Stimulated activated memory B cell treated with anti-CD40 and anti-IgM and Interleukin-4, amounts not matched to agents 10 μg/mL and 1 μg/mL and 100 μg/mL, for 72 hours (primary cell): Measurements from ENCODE around the gene DYNC1I1.

Experiments
- ATAC-seq: fragments of 150-1000 bp; cut with Tn5 transposase; 2 replicates; pipeline ENCODE4 v1.10.0; 2021
- H3K27ac Mint-ChIP-seq: one replicate; pipeline ENCODE4 v1.8.0; 2022; ENCODE audit warnings: mild to moderate bottlenecking, mixed read lengths
- H3K27me3 Mint-ChIP-seq: one replicate; pipeline ENCODE4 v1.8.0; 2022; ENCODE audit warnings: mixed read lengths
- H3K36me3 Mint-ChIP-seq: one replicate; pipeline ENCODE4 v1.8.0; 2022; ENCODE audit warnings: mixed read lengths
- H3K4me1 Mint-ChIP-seq: one replicate; pipeline ENCODE4 v1.8.0; 2022; ENCODE audit warnings: mixed read lengths
- H3K4me3 Mint-ChIP-seq: one replicate; pipeline ENCODE4 v1.8.0; 2022; ENCODE audit warnings: mild to moderate bottlenecking, moderate library complexity, mixed read lengths
- H3K9me3 Mint-ChIP-seq: one replicate; pipeline ENCODE4 v1.8.0; 2022; ENCODE audit warnings: mixed read lengths

The DYNC1I1 gene

GRCh38 chr7:96017877-96018276, 245.5 kb downstream of the DYNC1I1 start:
- Mint-ChIP-seq H3K4me1 (no peaks in the 10 kb centered on the region), H3K27me3 (peaks cover 8% of the 10 kb centered on the region), H3K4me3 (no peak overlapping the region), H3K9me3 (peaks cover 3% of the 10 kb centered on the region), H3K27ac (no peak overlapping the region), H3K36me3 (no peaks in the 10 kb centered on the region)
- ATAC-seq: no peak

- Mint-ChIP-seq H3K9me3 (peaks cover 3% of the 10 kb centered on the region), H3K27ac (no peak overlapping the region), H3K36me3 (no peaks in the 10 kb centered on the region), H3K4me1 (no peaks in the 10 kb centered on the region), H3K4me3 (no peak overlapping the region), H3K27me3 (peaks cover 4% of the 10 kb centered on the region)
- ATAC-seq: no peak
These were observed 249.2 kb downstream of the DYNC1I1 start for GRCh38 chr7:96021568-96021967.

GRCh38 chr7:96023387-96023786, 251.0 kb downstream of the DYNC1I1 start:
- H3K27me3 Mint-ChIP-seq: peaks cover 8% of the 10 kb centered on the region

GRCh38 chr7:96026010-96026409, 253.7 kb downstream of the DYNC1I1 start:
- Mint-ChIP-seq H3K4me3 (no peak overlapping the region), H3K9me3 (no peaks in the 10 kb centered on the region), H3K4me1 (no peaks in the 10 kb centered on the region), H3K36me3 (no peaks in the 10 kb centered on the region), H3K27me3 (peaks cover 8% of the 10 kb centered on the region), H3K27ac (no peak overlapping the region)
- no peak for ATAC-seq

More at GRCh38 chr7:96023387-96023786, 251.0 kb downstream of the DYNC1I1 start:
- ATAC-seq: no peak
- Mint-ChIP-seq H3K4me1 (no peaks in the 10 kb centered on the region), H3K36me3 (no peaks in the 10 kb centered on the region), H3K27ac (no peak overlapping the region), H3K9me3 (peaks cover 3% of the 10 kb centered on the region), H3K4me3 (no peak overlapping the region)

- Mint-ChIP-seq H3K27me3 (peaks cover 8% of the 10 kb centered on the region), H3K4me1 (no peaks in the 10 kb centered on the region), H3K4me3 (no peak overlapping the region), H3K9me3 (no peaks in the 10 kb centered on the region), H3K27ac (no peak overlapping the region), H3K36me3 (no peaks in the 10 kb centered on the region)
- no peak for ATAC-seq
These were observed 254.3 kb downstream of the DYNC1I1 start for GRCh38 chr7:96026611-96027010.

GRCh38 chr7:96028729-96029128, 256.4 kb downstream of the DYNC1I1 start:
- ATAC-seq: no peak
- no peaks in the 10 kb centered on the region for H3K4me1 Mint-ChIP-seq
- no peaks in the 10 kb centered on the region for H3K36me3 Mint-ChIP-seq
- H3K4me3 Mint-ChIP-seq: no peak overlapping the region
- peaks cover 8% of the 10 kb centered on the region for H3K27me3 Mint-ChIP-seq
- no peaks in the 10 kb centered on the region for H3K9me3 Mint-ChIP-seq
- no peak overlapping the region for H3K27ac Mint-ChIP-seq

GRCh38 chr7:96033009-96033598, 260.8 kb downstream of the DYNC1I1 start:
- Mint-ChIP-seq H3K27ac (no peak overlapping the region), H3K27me3 (no peaks in the 10 kb centered on the region), H3K4me1 (no peaks in the 10 kb centered on the region), H3K9me3 (no peaks in the 10 kb centered on the region), H3K36me3 (no peaks in the 10 kb centered on the region), H3K4me3 (no peak overlapping the region)
- ATAC-seq: no peak

GRCh38 chr7:96034940-96035727, 262.8 kb downstream of the DYNC1I1 start:
- Mint-ChIP-seq H3K27me3 (peaks cover 5% of the 10 kb centered on the region), H3K27ac (no peak overlapping the region), H3K36me3 (no peaks in the 10 kb centered on the region), H3K9me3 (no peaks in the 10 kb centered on the region), H3K4me1 (no peaks in the 10 kb centered on the region), H3K4me3 (no peak overlapping the region)
- ATAC-seq: no peak

GRCh38 chr7:96040250-96040772, 268.0 kb downstream of the DYNC1I1 start:
- ATAC-seq: no peak
- Mint-ChIP-seq H3K9me3 (no peaks in the 10 kb centered on the region), H3K4me3 (no peak overlapping the region), H3K27me3 (peaks cover 11% of the 10 kb centered on the region), H3K27ac (no peak overlapping the region), H3K4me1 (no peaks in the 10 kb centered on the region), H3K36me3 (no peaks in the 10 kb centered on the region)

GRCh38 chr7:96041171-96041570, 268.8 kb downstream of the DYNC1I1 start:
- Mint-ChIP-seq H3K27me3 (peaks cover 11% of the 10 kb centered on the region), H3K27ac (no peak overlapping the region), H3K9me3 (no peaks in the 10 kb centered on the region), H3K4me3 (no peak overlapping the region), H3K4me1 (no peaks in the 10 kb centered on the region), H3K36me3 (no peaks in the 10 kb centered on the region)
- ATAC-seq: no peak

- no peak for ATAC-seq
- Mint-ChIP-seq H3K27ac (no peak overlapping the region), H3K9me3 (no peaks in the 10 kb centered on the region), H3K27me3 (peaks cover 5% of the 10 kb centered on the region), H3K4me3 (no peak overlapping the region), H3K4me1 (no peaks in the 10 kb centered on the region), H3K36me3 (no peaks in the 10 kb centered on the region)
These were observed 272.8 kb downstream of the DYNC1I1 start for GRCh38 chr7:96045181-96045580.

- no peaks in the 10 kb centered on the region for H3K4me1 Mint-ChIP-seq
- no peak for ATAC-seq
- no peaks in the 10 kb centered on the region for H3K9me3 Mint-ChIP-seq
These were observed 273.6 kb downstream of the DYNC1I1 start for GRCh38 chr7:96045919-96046318.

GRCh38 chr7:96052289-96052688, 279.9 kb downstream of the DYNC1I1 start:
- Mint-ChIP-seq H3K9me3 (no peaks in the 10 kb centered on the region), H3K4me1 (no peaks in the 10 kb centered on the region), H3K36me3 (no peaks in the 10 kb centered on the region), H3K27ac (no peak overlapping the region), H3K4me3 (no peak overlapping the region), H3K27me3 (no peaks in the 10 kb centered on the region)
- ATAC-seq: no peak

More at GRCh38 chr7:96045919-96046318, 273.6 kb downstream of the DYNC1I1 start:
- Mint-ChIP-seq H3K27me3 (no peaks in the 10 kb centered on the region), H3K36me3 (no peaks in the 10 kb centered on the region), H3K27ac (no peak overlapping the region), H3K4me3 (no peak overlapping the region)

GRCh38 chr7:96052860-96053470, 280.6 kb downstream of the DYNC1I1 start:
- H3K4me3 Mint-ChIP-seq: no peak overlapping the region
- no peaks in the 10 kb centered on the region for H3K27me3 Mint-ChIP-seq
- H3K27ac Mint-ChIP-seq: no peak overlapping the region
- no peaks in the 10 kb centered on the region for H3K4me1 Mint-ChIP-seq
- no peaks in the 10 kb centered on the region for H3K9me3 Mint-ChIP-seq
- no peak for ATAC-seq
- no peaks in the 10 kb centered on the region for H3K36me3 Mint-ChIP-seq

GRCh38 chr7:96055717-96056116, 283.4 kb downstream of the DYNC1I1 start:
- H3K27ac Mint-ChIP-seq: no peak overlapping the region
- H3K4me3 Mint-ChIP-seq: no peak overlapping the region
- H3K36me3 Mint-ChIP-seq: no peaks in the 10 kb centered on the region
- ATAC-seq: no peak
- no peaks in the 10 kb centered on the region for H3K27me3 Mint-ChIP-seq
- no peaks in the 10 kb centered on the region for H3K4me1 Mint-ChIP-seq
- no peaks in the 10 kb centered on the region for H3K9me3 Mint-ChIP-seq
